ENCODE data around the gene RREB1. TPM values are rescaled to one million over a fixed set of nuclear protein-coding genes. Genes with fewer than 3 reads are reported as not detected.
"Not testable (repeated sequence)": the region's sequence is repeated elsewhere in the genome, so short reads cannot be mapped to it uniquely, and the experiment has no call there.

RREB1 gene
- total RNA-seq, 1 donor from 2014 or later: 67.7 TPM

- TF ChIP-seq CTCF (IDR thresholded peaks at IDR 0.05): no peak
- ChIA-PET POLR2A (interaction anchor here (0.6 kb wide), 1 partner anchor 113 kb away, joined by 3 read pairs; no protein-coding TSS in a partner anchor), CTCF (interaction anchor here (1.9 kb wide), 1 partner anchor 10 kb away, joined by 11 read pairs; no protein-coding TSS in a partner anchor)
- Mint-ChIP-seq H3K9me3 (no peaks in the 10 kb centered on the region), H3K27me3 (peaks cover 7% of the 10 kb centered on the region), H3K4me1 (peaks cover 22% of the 10 kb centered on the region), H3K27ac (no peak overlapping the region), H3K4me3 (no peak overlapping the region), H3K36me3 (ENCODE audit: low read depth) (no peaks in the 10 kb centered on the region)
- DNase-seq (no peak), ATAC-seq (ENCODE audit: low read depth) (no peak)
- intact Hi-C loops (cut with micrococcal nuclease): no loop called here
Observed at GRCh38 chr6:7264686-7265384, 157.1 kb downstream of the RREB1 start.

GRCh38 chr6:7265385-7265726 is 157.6 kb downstream of the RREB1 start:
- DNase-seq; H3K9me3 Mint-ChIP-seq; ATAC-seq (ENCODE audit: low read depth); H3K4me3 Mint-ChIP-seq; H3K36me3 Mint-ChIP-seq (ENCODE audit: low read depth); H3K27ac Mint-ChIP-seq; H3K27me3 Mint-ChIP-seq; intact Hi-C loops (cut with micrococcal nuclease): not testable (repeated sequence)
- peaks cover 20% of the 10 kb centered on the region for H3K4me1 Mint-ChIP-seq
- POLR2A ChIA-PET: interaction anchor here (0.6 kb wide), 2 partner anchors 113 to 912 kb away, joined by 3 to 5 read pairs; no protein-coding TSS in a partner anchor
- CTCF ChIA-PET: interaction anchor here (1.9 kb wide), 1 partner anchor 10 kb away, joined by 11 read pairs; no protein-coding TSS in a partner anchor

DNA sequence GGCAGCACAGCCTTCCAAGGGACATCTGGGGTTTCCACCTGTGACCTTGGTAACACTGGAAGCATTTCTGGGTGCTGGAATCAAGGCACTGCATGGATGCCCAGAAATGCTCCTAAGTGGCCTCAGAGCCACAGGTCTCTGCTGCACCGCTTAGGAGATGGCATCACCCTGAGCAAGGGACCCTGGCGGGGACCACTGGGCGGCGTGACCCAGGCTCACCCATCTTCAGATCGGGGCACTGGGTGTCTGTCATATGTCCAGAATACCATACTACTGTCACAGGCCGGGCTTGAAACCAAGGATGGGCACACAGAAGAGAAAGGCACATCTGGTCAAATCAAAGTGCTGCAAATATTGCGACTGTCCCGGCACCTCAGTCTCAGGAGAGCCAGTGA is 159.3 kb downstream of the RREB1 start:
- intact Hi-C loops (cut with micrococcal nuclease): no loop called here
- Mint-ChIP-seq H3K36me3 (ENCODE audit: low read depth) (no peaks in the 10 kb centered on the region), H3K27ac (no peak overlapping the region), H3K9me3 (no peaks in the 10 kb centered on the region), H3K4me3 (no peak overlapping the region), H3K4me1 (peaks cover 3% of the 10 kb centered on the region), H3K27me3 (peaks cover 7% of the 10 kb centered on the region)
- TF ChIP-seq CTCF (IDR thresholded peaks at IDR 0.05): no peak
- POLR2A ChIA-PET: no interaction called here
- ATAC-seq (ENCODE audit: low read depth) (no peak), DNase-seq (no peak)
- CTCF ChIA-PET: no interaction called here

- no peaks in the 10 kb centered on the region for H3K4me1 Mint-ChIP-seq
- H3K9me3 Mint-ChIP-seq: no peaks in the 10 kb centered on the region
- POLR2A ChIA-PET: no interaction called here
- H3K27me3 Mint-ChIP-seq: peaks cover 4% of the 10 kb centered on the region
- no peak overlapping the region for H3K27ac Mint-ChIP-seq
- H3K36me3 Mint-ChIP-seq (ENCODE audit: low read depth): no peaks in the 10 kb centered on the region
- CTCF ChIA-PET: no interaction called here
- intact Hi-C loops (cut with micrococcal nuclease): no loop called here
- ATAC-seq (ENCODE audit: low read depth): no peak
- DNase-seq: no peak
- H3K4me3 Mint-ChIP-seq: no peak overlapping the region
- no peak for TF ChIP-seq CTCF (IDR thresholded peaks at IDR 0.05)
Observed at GRCh38 chr6:7267466-7268091, 159.8 kb downstream of the RREB1 start.

DNA sequence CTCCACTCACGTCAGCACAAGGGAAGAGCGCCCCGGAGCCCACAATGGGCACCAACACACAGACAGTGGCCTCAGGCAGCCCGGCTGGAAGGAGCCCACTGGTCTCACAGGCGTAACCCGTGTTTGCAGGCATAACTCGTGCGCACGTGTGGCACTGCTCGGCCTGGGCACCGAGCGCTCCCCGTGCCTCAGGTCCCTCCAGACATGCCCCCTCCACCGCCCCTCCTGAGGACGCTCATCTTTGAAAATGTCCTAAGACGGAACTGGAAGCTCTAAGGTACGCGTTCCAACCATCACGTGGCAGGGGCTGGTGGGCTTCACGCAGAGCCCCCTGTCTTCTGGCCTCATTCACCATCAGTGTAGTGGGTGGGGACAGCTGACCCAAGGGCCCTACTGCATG is 160.6 kb downstream of the RREB1 start:
- H3K4me3 Mint-ChIP-seq: no peak overlapping the region
- H3K27ac Mint-ChIP-seq: no peak overlapping the region
- no peaks in the 10 kb centered on the region for H3K36me3 Mint-ChIP-seq (ENCODE audit: low read depth)
- no peak for TF ChIP-seq CTCF (IDR thresholded peaks at IDR 0.05)
- H3K4me1 Mint-ChIP-seq: no peaks in the 10 kb centered on the region
- intact Hi-C loops (cut with micrococcal nuclease): no loop called here
- DNase-seq (no peak), ATAC-seq (ENCODE audit: low read depth) (no peak)
- CTCF ChIA-PET: no interaction called here
- H3K9me3 Mint-ChIP-seq: no peaks in the 10 kb centered on the region
- peaks cover 4% of the 10 kb centered on the region for H3K27me3 Mint-ChIP-seq
- POLR2A ChIA-PET: no interaction called here
